Fibroblast of villous mesenchyme (primary cell): Measurements from ENCODE around the gene GCNT1. TPM values are rescaled to one million over a fixed set of nuclear protein-coding genes. Genes with fewer than 3 reads are reported as not detected.
"Not testable (repeated sequence)": the region's sequence is repeated elsewhere in the genome, so short reads cannot be mapped to it uniquely, and the experiment has no call there.

Experiments used
- DNase-seq: peaks from one replicate; pipeline ENCODE4 v3.0.0-alpha.2; 2010; ENCODE audit warnings: low read depth
- H3K4me3 ChIP-seq: 2 replicates; pipeline ENCODE4 v1.5.1; 2011; ENCODE audit warnings: low read depth, mild to moderate bottlenecking, low read length
- CTCF ChIP-seq: IDR thresholded peaks from 2 replicates; pipeline ENCODE4 v1.5.1; 2012; ENCODE audit warnings: low read depth, mild to moderate bottlenecking, low read length; ENCODE audit not compliant: insufficient read depth
- total RNA-seq: library from RNA; depleted of rRNA; stranded (reverse); fragments of >200 nt; gene quantifications from 2 replicates; pipeline ENCODE4 v1.2.3, GENCODE V29; 2012

Gene GCNT1
- total RNA-seq, 1 donor, result 9.9 TPM

GRCh38 chr9:76466299-76466605 lies 7.3 kb downstream of the GCNT1 start:
- TF ChIP-seq CTCF, result no peak
- H3K4me3 ChIP-seq, result no peak overlapping the region
- DNase-seq, result no peak

DNA sequence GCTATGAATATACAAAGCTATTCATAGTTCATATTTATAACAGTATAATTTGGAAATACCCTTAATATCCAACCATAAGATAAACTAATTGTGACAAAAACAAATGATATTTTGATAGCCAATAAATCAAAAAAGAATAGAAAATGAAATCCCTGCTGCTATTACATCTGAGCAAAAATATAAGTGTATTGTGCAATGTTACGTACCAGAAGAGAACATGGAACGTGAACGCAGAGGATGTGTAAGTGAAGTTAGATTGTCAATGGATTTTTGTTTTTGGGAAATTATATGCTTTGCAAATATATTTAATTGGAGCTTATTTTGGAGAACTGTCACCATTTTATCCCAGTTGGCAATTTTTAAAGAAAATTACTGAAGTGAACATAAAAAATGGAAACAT lies 15.4 kb downstream of the GCNT1 start:
- no peak for TF ChIP-seq CTCF
- no peak for DNase-seq
- no peak overlapping the region for H3K4me3 ChIP-seq

DNA sequence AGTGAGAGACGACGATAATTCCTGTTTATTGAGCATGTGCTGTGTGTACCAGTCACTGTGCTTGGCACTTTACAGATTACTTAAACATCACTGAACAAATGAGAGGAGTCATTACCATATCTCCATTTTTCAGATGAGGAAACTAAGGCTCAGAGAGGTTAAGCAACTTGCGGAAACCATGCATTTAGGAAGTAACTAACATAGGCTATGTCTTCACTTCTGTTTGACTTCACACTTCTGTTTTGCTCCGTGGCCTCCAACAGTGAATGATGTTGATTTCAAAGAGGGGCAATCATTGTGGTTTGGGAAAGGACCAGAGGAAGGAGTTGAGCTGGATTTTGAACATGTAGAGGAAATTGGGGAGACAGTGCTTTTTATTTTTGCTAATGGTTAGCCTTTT lies 16.7 kb downstream of the GCNT1 start:
- no peak for TF ChIP-seq CTCF
- H3K4me3 ChIP-seq, result no peak overlapping the region
- DNase-seq, result no peak

DNA sequence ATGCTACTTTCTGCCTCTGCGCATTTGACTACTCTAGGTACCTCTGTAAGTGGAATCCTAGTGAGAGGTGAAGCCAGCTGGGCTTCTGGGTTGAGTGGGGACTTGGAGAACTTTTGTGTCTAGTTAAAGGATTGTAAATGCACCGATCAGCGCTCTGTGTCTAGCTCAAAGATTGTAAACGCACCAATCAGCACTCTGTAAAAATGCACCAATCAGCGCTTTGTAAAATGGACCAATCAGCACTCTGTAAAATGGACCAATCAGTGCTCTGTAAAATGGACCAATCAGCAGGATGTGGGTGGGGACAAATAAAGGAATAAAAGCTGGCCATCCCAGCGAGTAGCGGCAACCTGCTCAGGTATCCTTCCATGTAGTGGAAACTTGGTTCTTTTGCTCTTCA lies 18.8 kb downstream of the GCNT1 start:
- H3K4me3 ChIP-seq, DNase-seq: not testable (repeated sequence)

- H3K4me3 ChIP-seq, result no peak overlapping the region
- TF ChIP-seq CTCF, result no peak
- DNase-seq, result no peak
Observed at GRCh38 chr9:76478226-76478625, 19.2 kb downstream of the GCNT1 start.

DNA sequence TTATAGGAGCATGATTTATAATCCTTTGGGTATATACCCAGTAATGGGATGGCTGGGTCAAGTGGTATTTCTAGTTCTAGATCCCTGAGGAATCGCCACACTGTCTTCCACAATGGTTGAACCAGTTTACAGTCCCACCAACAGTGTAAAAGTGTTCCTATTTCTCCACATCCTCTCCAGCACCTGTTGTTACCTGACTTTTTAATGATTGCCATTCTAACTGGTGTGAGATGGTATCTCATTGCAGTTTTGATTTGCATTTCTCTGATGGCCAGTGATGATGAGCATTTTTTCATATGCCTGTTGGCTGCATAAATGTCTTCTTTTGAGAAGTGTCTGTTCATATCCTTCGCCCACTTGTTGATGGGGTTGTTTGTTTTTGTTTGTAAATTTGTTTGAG lies 20.4 kb downstream of the GCNT1 start:
- not testable (repeated sequence) for H3K4me3 ChIP-seq, DNase-seq

DNA sequence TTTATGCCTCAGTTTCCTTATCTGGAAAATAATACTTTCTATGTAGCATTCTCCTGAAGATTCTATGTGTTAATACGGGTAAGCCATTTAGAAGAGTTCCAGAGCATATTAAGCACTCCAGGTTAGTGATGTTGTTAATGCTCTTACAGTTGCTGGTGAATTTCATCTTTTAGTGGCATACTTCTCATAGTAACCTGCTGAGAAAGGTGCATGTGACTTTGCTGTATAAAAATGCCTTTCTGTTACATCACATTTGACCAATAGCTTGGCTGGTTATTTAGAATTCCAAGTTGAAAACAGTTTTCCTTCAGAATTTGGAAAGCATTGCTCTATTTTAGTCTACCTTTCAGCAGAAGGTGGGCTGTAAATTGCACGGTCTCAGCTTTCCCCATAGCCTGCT lies 27.2 kb downstream of the GCNT1 start:
- no peak overlapping the region for H3K4me3 ChIP-seq
- DNase-seq, result no peak
- TF ChIP-seq CTCF, result no peak

GRCh38 chr9:76490249-76490990 lies 31.4 kb downstream of the GCNT1 start:
- DNase-seq, result no peak
- H3K4me3 ChIP-seq, result no peak overlapping the region
- TF ChIP-seq CTCF, result no peak

GRCh38 chr9:76491056-76491455 lies 32.1 kb downstream of the GCNT1 start:
- not testable (repeated sequence) for DNase-seq, H3K4me3 ChIP-seq

- not testable (repeated sequence) for H3K4me3 ChIP-seq
- DNase-seq, result peak; percentile 10
Observed at GRCh38 chr9:76493496-76493895, 34.5 kb downstream of the GCNT1 start.
